HL-60/S4 (cell line): ENCODE data around the gene FGB.
"Not testable (repeated sequence)": the region's sequence is repeated elsewhere in the genome, so short reads cannot be mapped to it uniquely, and the experiment has no call there.

ENCODE experiments used
- in situ Hi-C: fragments of 300-500 bp; cut with MboI; formaldehyde crosslinking; loops from 2 replicates; pipeline ENCODE4 v1.14.3; 2022; ENCODE audit warnings: low sequenced_read_pairs

The FGB gene

GRCh38 chr4:154594343-154594742 lies 31.5 kb downstream of the FGB start:
- in situ Hi-C loops: not testable (repeated sequence)

- in situ Hi-C loops: no loop called here
Measured at GRCh38 chr4:154595807-154596206, 33.0 kb downstream of the FGB start.

GRCh38 chr4:154597281-154597680 lies 34.5 kb downstream of the FGB start:
- in situ Hi-C loops: not testable (repeated sequence)

GRCh38 chr4:154597798-154598774 lies 35.3 kb downstream of the FGB start:
- in situ Hi-C loops: no loop called here

- in situ Hi-C loops: no loop called here
Measured at GRCh38 chr4:154602404-154603020, 39.7 kb downstream of the FGB start.

GRCh38 chr4:154603033-154603943 lies 40.5 kb downstream of the FGB start:
- in situ Hi-C loops: no loop called here

GRCh38 chr4:154604696-154605200 lies 41.9 kb downstream of the FGB start:
- in situ Hi-C loops: no loop called here

- in situ Hi-C loops: no loop called here
Measured at GRCh38 chr4:154606728-154607723, 44.2 kb downstream of the FGB start.

GRCh38 chr4:154608361-154609252 lies 45.8 kb downstream of the FGB start:
- in situ Hi-C loops: no loop called here

- in situ Hi-C loops: no loop called here
Measured at GRCh38 chr4:154609532-154609931, 46.7 kb downstream of the FGB start.

- in situ Hi-C loops: no loop called here
Measured at GRCh38 chr4:154610582-154610981, 47.8 kb downstream of the FGB start.

- in situ Hi-C loops: no loop called here
Measured at GRCh38 chr4:154611833-154612232, 49.0 kb downstream of the FGB start.

- in situ Hi-C loops: no loop called here
Measured at GRCh38 chr4:154612472-154613414, 49.9 kb downstream of the FGB start, which contains the start of gene FGG. Gene FGG (minus strand): TSS chr4:154612656. CDS start chr4:154612609, 47 bp downstream.

- in situ Hi-C loops: no loop called here
Measured at GRCh38 chr4:154614306-154614705, 51.5 kb downstream of the FGB start.

- in situ Hi-C loops: no loop called here
Measured at GRCh38 chr4:154615211-154615610, 52.4 kb downstream of the FGB start.

GRCh38 chr4:154616287-154616686 lies 53.5 kb downstream of the FGB start:
- in situ Hi-C loops: no loop called here

- in situ Hi-C loops: no loop called here
Measured at GRCh38 chr4:154616731-154617130, 53.9 kb downstream of the FGB start.
